T47D (cell line): ENCODE data around the gene TNFRSF1A.

ENCODE experiments used
- DNase-seq, 2 experiments: peaks; one replicate each; pipeline versions ENCODE4 v3.0.0 to v3.0.0-alpha.2; 2011 to 2012; ENCODE audit warnings: low read depth in 1 of 2, low spot score in 1 of 2
- JUND ChIP-seq: IDR thresholded peaks from 2 replicates; pipeline ENCODE4 v1.6.1; 2012; ENCODE audit warnings: low read depth
- in situ Hi-C: cut with HindIII; loops from 2 replicates; pipeline ENCODE4 v1.10.0; 2016; ENCODE audit warnings: low sequenced_read_pairs, low pct_unique_long_range_greater_than_20kb

TNFRSF1A gene

DNA sequence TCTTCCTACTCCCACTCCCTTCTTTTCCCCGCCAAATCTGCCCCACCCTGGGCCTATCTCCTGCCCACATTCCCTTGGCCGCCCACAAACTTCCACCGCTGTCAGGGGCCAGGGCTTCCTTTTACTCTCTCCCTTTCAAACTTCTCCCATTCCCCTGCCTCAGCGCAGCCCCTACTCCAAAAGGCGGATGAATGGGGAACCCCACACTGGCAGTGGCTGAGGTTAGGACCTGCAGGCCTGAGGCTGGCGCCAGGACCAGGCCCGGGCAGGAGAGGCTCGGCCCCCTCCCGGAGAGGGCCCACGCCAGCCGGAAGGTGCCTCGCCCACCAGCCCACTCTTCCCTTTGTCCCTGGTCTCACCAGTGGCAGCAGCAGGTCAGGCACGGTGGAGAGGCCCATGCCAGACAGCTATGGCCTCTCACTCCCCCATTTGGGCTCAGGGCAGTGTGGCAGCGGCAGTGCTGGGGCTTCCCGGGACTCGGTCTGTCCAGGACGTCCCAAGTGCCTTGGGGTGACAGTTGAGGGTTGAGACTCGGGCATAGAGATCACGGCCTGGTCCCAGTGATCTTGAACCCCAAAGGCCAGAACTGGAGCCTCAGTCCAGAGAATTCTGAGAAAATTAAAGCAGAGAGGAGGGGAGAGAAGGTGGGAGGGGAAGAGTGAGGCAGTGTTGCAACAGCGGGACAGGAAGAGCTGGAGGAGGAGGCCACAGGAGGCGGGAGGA, at the start of gene TNFRSF1A:
Gene TNFRSF1A (minus strand): TSS at position 660 of the 723 bp plus-strand sequence. CDS start 262 bp downstream, at position 398.
- no peak for TF ChIP-seq JUND
- DNase-seq, result peak in 1 of 2 experiments; percentile 59
- in situ Hi-C loops, result no loop called here

DNA sequence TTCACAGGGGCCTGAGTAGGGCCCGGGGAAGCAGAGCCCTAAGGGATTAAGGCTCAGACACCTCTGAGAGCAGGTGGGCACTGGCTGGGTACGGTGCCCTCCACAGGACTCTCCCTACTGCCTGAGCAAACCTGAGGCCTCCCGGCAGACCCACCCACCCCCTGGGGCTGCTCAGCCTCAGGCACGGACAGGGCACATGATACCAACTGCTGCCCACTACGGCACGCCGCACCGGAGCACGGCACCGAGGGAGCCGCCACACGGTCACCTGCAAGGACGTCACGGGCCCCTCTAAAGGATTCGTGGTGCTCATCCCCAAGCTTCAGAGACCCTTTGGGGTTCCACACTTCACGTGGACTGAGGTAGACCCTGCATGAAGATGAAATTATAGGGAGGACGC, 49.1 kb upstream of the TNFRSF1A start:
- TF ChIP-seq JUND, result no peak
- no peak for DNase-seq
- in situ Hi-C loops, result no loop called here

DNA sequence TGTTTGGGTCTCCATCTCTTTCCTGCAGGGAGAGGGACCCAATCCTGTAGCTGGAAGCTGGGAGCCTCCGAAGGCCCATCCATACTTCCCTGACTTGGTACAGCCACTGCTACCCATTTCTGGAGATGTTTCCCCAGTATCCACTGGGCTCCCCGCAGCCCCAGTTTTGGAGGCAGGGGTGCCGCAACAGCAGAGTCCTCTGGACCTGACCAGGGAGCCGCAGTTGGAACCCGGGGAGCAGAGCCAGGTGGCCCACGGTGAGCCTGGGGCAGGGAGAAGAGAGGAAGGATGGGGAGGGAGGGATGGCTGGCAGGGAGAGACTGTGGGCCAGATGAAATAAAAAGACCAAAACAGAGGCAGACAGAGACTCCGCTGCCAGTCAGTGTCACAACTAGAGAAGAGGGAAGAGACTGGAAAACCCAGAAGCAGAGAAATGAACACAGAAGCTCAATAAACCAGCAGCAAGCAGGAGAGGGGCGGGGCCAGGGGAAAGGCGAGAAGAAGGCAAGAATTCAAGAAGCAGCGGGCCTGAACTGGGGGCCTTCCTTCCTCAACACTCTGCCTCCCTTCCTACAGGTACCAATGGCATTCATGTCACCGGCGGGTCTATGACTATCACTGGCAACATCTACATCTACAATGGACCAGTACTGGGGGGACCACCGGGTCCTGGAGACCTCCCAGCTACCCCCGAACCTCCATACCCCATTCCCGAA, 48.4 kb upstream of the TNFRSF1A start:
- in situ Hi-C loops, result no loop called here
- no peak for TF ChIP-seq JUND

DNA sequence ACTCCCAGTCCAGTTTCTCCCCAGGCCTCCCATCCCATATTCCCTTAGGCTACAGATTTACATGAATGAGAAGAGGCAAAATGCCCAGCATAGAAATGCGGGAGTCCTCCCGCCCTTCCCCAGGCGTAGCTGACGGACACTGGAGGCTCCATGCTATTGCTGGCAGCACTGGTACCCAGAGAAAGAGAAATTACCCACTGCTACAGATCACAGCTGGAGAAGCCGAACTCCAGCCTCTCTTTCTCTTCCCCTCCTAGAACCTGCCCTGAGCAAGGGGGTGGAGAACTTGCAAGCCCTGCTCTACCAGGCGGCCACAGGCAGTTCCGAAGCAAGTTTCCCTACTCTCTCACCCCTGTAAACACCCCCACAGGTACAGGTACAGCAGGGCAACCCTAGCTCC, 45.7 kb upstream of the TNFRSF1A start:
- in situ Hi-C loops, result no loop called here

More for the DNA sequence above, 48.4 kb upstream of the TNFRSF1A start:
- no peak for DNase-seq

DNA sequence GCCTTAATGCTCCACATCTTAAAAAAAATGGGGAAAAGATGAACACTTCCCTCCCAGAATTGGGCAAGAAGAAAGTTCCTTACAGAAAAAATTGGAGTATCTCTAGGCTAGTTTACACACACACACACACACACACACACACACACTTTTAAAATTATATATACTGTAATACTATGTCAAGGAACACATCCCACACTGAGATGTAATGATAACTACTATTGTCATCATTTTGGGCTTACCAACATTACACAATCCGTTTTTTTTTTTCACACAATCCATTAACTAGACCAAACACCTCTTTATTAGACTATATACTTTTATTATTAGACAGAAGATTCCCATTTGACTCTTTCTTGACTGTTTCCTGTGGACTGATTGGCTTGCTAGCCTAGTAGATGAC, 44.6 kb upstream of the TNFRSF1A start:
- DNase-seq, result no peak
- in situ Hi-C loops, result no loop called here
- no peak for TF ChIP-seq JUND

More for the DNA sequence above, 45.7 kb upstream of the TNFRSF1A start:
- TF ChIP-seq JUND, result no peak
- DNase-seq, result no peak

DNA sequence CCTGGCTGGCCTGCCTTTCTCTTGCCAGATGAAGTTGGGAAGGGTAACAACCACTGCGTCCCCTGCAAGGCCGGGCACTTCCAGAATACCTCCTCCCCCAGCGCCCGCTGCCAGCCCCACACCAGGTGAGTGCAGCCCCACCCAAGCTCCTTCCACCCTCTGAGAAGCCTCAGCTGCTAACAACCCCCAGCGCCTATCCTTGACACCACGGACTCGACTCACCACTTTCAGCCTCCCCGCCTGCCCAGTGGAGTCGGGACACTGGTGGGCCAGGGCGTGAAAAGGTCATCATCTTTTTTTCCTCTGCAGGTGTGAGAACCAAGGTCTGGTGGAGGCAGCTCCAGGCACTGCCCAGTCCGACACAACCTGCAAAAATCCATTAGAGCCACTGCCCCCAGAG, 44.2 kb upstream of the TNFRSF1A start:
- no peak for TF ChIP-seq JUND
- in situ Hi-C loops, result no loop called here
- no peak for DNase-seq

DNA sequence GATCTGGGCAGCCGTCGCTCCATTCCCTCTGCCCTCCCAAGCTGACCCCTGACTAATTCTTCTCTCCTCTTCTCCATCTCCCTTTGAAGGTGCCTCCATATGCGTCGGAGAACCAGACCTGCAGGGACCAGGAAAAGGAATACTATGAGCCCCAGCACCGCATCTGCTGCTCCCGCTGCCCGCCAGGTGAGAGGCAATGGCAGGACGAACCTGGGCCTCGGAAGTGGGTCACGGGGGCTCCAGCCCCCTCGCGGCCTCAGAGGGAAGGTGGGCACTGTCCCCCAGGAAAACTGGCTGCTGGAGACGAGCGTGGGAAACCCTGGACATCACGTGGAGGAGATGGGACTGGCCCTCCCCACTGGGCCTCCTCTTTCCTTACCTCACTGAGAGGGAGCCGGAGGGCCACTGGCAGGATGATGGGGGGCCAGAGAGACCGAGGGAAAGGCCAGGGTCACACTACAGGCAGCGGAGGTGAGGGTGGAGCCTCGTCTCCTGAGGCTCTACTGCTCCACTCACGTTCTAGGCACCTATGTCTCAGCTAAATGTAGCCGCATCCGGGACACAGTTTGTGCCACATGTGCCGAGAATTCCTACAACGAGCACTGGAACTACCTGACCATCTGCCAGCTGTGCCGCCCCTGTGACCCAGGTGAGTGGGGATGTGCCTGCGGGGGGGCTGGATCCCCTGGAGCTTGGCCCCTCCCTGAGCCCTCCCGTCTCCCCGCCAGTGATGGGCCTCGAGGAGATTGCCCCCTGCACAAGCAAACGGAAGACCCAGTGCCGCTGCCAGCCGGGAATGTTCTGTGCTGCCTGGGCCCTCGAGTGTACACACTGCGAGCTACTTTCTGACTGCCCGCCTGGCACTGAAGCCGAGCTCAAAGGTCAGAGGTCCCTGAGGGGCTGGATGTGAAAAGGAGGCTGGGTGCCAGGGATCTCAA, 42.9 kb upstream of the TNFRSF1A start:
- no peak for TF ChIP-seq JUND
- no peak for DNase-seq
- in situ Hi-C loops, result no loop called here

DNA sequence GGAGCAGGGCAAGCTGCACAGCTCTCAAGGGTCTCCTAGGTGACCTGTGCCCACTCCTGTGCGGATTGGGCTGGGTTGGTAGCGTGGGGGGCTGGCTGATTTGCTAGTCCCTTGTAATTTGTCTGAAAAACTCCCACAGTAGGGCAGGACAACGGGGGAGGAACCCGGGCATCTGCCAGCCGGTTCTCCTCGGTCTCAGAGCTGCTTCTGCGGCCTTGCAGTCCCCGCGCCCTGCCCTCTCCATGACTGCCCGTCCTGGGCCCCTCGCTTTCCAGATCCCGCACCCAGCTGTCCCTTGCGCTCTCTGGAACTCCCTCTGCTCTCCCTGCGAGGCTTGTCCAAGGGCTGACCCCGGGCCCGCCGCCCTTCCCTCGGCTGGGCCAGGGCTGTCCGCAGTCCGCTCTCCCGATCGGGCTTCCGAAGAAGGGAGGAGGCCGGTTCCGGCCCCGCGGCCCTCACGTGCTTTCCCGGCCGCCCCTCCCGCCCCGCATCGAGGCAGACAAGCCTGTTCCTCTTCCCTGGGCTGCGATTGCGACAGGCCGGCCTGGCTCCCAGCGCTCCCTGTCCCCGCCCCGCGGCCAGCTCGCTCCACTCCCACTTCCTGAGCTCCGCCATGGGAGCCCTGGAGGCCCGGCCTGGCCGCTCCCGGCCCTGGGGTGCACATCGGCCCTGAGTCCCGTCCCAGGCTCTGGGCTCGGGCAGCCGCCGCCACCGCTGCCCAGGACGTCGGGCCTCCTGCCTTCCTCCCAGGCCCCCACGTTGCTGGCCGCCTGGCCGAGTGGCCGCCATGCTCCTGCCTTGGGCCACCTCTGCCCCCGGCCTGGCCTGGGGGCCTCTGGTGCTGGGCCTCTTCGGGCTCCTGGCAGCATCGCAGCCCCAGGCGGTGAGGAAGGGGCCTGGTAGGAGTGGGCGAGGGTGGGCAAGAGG, 42.0 kb upstream of the TNFRSF1A start, which contains the start of gene LTBR:
Gene LTBR (plus strand): TSS at position 591 of the 927 bp plus-strand sequence. CDS start 197 bp downstream, at position 788.
- DNase-seq, result peak; percentile 54 to 88
- TF ChIP-seq JUND, result no peak
- in situ Hi-C loops, result no loop called here

DNA sequence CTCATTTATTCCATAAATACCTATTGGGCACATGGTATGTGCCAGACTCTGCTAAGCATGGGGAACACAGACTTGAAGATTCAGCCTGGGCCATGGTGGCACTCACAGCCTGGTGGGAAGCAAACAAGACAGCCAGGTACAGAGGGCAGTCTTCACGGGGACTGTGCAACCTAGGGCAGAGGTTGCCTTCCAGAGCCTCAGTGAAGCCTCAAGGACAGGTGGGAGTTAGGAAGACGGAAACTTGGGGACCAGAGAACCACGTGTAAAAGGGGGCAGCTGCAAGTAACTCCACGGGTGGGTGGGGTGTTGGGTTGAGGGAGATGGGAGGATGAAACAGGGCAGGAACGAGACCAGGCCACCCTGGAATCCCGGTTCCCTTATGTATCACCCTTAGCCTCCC, 41.1 kb upstream of the TNFRSF1A start:
- in situ Hi-C loops, result no loop called here
- DNase-seq, result no peak
- TF ChIP-seq JUND, result no peak

DNA sequence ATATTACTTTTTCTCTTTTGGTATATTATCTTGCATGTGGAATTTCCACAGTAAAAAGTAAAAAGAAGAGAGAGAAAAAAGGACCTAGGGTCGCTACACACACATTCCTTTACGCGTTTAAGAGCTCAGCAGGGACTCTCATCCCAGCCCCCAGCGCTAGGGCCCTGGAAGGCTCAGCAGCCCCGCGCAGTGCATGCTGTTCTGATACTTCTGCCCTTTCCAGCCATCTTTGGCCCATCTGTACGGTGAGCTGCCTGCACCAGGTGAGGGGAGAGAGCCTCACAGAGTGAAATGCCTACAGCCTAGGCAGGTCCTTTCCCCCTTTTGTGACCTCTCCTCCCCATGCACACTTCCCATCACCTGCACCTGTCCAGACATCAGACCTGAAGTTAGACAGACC, 40.5 kb upstream of the TNFRSF1A start:
- TF ChIP-seq JUND, result no peak
- DNase-seq, result no peak
- in situ Hi-C loops, result no loop called here
